Right forelimb (tissue), 1 donor: ENCODE measurements around the gene RAB11FIP5.
"Not testable (repeated sequence)": the region's sequence is repeated elsewhere in the genome, so short reads cannot be mapped to it uniquely, and the experiment has no call there.

Source experiments
- DNase-seq: peaks from one replicate; pipeline ENCODE4 v3.0.0-alpha.2; 2018

Gene RAB11FIP5

GRCh38 chr2:73112913-73113854 is at the start of gene RAB11FIP5:
RAB11FIP5 (minus strand) TSS chr2:73112948; CDS start chr2:73112777, 171 bp downstream.
- DNase-seq, result peak; percentile 82

- DNase-seq, result peak; percentile 70
Measured at GRCh38 chr2:73156539-73157124, 43.9 kb upstream of the RAB11FIP5 start.

GRCh38 chr2:73142937-73143336 is 30.2 kb upstream of the RAB11FIP5 start:
- no peak for DNase-seq

GRCh38 chr2:73141896-73142295 is 29.1 kb upstream of the RAB11FIP5 start:
- DNase-seq, result no peak

- DNase-seq, result no peak
Measured at GRCh38 chr2:73135236-73135635, 22.5 kb upstream of the RAB11FIP5 start.

- DNase-seq, result no peak
Measured at GRCh38 chr2:73134471-73134870, 21.7 kb upstream of the RAB11FIP5 start.

- DNase-seq, result no peak
Measured at GRCh38 chr2:73133566-73134197, 20.9 kb upstream of the RAB11FIP5 start.

- DNase-seq, result no peak
Measured at GRCh38 chr2:73131807-73132206, 19.1 kb upstream of the RAB11FIP5 start.

GRCh38 chr2:73130790-73131189 is 18.0 kb upstream of the RAB11FIP5 start:
- DNase-seq, result no peak

- no peak for DNase-seq
Measured at GRCh38 chr2:73128841-73129535, 16.2 kb upstream of the RAB11FIP5 start.

- no peak for DNase-seq
Measured at GRCh38 chr2:73122536-73122935, 9.8 kb upstream of the RAB11FIP5 start.

GRCh38 chr2:73119611-73120239 is 7.0 kb upstream of the RAB11FIP5 start:
- not testable (repeated sequence) for DNase-seq

- DNase-seq, result no peak
Measured at GRCh38 chr2:73117441-73117840, 4.7 kb upstream of the RAB11FIP5 start.

GRCh38 chr2:73116182-73116960 is 3.6 kb upstream of the RAB11FIP5 start:
- no peak for DNase-seq

- no peak for DNase-seq
Measured at GRCh38 chr2:73114273-73114867, 1.6 kb upstream of the RAB11FIP5 start.

GRCh38 chr2:73112026-73112912 is 479 bp downstream of the RAB11FIP5 start:
- peak; percentile 70 for DNase-seq

GRCh38 chr2:73111073-73112025 is 1.4 kb downstream of the RAB11FIP5 start:
- no peak for DNase-seq

GRCh38 chr2:73110168-73111072 is 2.3 kb downstream of the RAB11FIP5 start:
- no peak for DNase-seq
